ENCODE results near the gene BAG3.

BAG3 gene

DNA sequence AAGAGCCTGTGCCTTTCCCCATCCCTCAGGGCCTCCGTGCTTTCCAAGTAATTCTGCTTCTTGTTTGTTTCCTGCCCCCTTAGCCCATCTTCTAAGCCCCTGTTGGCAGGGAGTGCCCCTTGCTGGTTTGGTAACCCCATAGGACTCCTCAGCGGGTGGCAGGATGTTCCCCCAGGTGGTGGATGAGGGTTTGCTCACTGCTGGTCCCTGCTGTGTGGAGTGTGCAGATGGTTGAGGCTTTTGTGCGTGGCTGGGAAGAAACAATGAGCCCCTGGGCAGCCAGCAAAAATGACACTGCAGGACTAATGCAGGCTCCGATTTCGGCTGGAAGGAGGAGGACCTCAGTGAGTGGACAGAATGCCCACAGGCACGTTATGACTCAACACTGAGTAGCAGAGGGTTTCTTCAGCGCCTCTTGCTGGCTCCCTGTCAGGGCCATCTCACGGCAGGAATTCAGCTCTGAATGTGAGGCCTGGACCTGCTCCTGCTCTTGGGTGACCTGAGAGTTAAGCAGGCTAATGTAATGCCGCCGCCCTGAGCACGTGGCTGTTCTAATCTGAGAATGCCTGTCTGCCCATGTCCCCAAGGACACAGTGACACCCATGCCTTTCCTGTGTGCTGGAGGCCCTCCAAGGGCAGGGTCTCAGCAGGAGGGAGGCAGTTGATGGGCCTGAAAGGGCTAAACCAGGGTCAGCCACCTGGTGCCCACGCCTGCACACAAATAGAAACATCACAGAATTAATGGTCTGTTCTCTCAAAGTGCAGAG, 16.6 kb downstream of the BAG3 start:
- no peak for DNase-seq

- no peak for DNase-seq
These were observed 17.3 kb downstream of the BAG3 start for GRCh38 chr10:119668461-119668860.

DNA sequence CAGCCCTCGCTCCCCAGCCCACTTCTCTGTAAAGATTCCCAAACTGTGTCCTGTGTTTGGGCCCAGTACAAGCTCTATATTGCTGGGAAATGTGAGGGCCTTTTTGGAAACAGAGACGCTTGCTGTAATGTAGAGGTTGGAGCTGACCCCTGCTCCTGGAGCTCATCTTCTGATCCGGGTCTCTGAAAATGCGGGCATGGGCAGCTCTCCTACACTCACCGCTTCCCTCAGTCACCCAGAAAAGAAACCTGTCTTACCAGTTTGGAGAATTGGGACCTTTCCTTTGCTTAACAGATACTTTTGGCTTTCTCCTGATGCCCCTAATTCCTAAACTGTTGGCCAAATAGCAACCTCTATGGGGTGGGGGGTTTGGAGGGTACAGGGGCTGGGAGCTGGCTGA, 18.2 kb downstream of the BAG3 start:
- no peak for DNase-seq

DNA sequence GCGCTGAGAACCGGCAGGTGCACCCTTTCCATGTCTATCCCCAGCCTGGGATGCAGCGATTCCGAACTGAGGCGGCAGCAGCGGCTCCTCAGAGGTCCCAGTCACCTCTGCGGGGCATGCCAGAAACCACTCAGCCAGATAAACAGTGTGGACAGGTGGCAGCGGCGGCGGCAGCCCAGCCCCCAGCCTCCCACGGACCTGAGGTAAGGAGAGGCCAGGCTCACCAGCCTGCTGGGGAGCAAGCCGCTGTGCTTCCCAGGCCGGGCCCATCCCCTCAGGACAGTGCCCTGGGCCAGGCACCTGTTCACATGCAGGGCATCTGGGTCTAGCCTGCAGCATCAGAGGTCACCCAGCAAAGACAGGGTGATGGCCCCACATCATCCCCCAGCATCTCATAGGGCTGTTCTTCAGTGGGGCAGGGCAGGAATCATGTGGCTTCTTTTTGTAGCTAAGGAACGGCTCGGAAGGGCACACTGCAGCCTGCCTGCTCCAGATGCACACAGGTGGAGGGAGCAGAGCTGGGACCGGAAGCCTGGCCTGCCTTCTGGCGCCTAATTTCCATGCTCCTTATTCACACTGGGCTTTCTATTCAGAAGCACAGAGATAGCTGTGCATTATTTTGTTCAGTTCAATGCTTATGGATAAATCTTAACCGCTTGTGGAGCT, 18.9 kb downstream of the BAG3 start:
- no peak for DNase-seq

DNA sequence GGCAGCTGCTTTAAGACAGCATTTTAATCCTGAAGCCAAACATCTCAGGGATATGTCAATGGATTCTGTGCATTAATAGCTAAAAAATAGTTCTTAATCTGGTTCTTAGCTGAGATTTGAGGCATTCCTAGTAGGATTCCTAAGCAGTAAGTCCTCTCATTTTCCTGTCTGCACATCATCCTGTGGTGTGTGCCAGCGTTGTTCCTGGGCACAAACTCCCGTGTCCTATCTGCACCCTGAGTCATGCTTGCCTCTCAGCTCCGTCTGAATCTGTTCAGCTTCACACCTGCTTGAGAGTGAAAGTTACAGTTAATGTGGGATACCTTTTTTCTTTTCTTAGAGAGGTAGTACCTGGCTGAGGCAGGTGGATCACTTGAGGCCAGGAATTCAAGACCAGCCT, 19.5 kb downstream of the BAG3 start:
- no peak for DNase-seq

- DNase-seq, result no peak
These were observed 20.2 kb downstream of the BAG3 start for GRCh38 chr10:119671381-119671780.

DNA sequence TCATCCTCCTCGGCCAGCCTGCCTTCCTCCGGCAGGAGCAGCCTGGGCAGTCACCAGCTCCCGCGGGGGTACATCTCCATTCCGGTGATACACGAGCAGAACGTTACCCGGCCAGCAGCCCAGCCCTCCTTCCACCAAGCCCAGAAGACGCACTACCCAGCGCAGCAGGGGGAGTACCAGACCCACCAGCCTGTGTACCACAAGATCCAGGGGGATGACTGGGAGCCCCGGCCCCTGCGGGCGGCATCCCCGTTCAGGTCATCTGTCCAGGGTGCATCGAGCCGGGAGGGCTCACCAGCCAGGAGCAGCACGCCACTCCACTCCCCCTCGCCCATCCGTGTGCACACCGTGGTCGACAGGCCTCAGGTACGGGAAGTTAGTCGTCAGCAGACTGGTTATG, 21.1 kb downstream of the BAG3 start:
- no peak for DNase-seq

DNA sequence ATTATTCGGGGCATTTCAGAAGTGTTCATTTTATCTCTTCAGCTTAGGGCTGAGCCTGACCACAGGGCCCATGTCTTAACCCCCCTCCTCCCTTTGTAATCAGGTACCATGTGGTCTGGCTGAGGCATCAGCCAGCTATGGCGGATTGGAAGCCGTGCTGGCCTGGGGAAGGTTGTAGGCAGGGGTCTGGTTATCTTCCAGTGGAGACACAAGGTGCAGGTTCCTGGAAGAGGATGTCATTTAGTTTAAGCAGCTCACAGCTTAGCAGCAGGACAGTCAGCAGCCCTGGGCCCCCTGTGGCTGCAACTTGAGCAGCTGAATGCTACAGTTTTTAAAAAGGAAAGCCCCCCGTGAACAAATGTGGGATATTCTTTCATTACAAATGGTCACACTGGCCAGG, 22.1 kb downstream of the BAG3 start:
- no peak for DNase-seq

- no peak for DNase-seq
These were observed 24.4 kb downstream of the BAG3 start for GRCh38 chr10:119675483-119676170.

DNA sequence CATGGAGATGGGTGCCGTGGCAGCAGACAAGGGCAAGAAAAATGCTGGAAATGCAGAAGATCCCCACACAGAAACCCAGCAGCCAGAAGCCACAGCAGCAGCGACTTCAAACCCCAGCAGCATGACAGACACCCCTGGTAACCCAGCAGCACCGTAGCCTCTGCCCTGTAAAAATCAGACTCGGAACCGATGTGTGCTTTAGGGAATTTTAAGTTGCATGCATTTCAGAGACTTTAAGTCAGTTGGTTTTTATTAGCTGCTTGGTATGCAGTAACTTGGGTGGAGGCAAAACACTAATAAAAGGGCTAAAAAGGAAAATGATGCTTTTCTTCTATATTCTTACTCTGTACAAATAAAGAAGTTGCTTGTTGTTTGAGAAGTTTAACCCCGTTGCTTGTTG, 25.9 kb downstream of the BAG3 start:
- no peak for DNase-seq

- no peak for DNase-seq
These were observed 26.9 kb downstream of the BAG3 start for GRCh38 chr10:119677904-119678755.

GRCh38 chr10:119679480-119679829, 28.3 kb downstream of the BAG3 start:
- DNase-seq, result no peak

DNA sequence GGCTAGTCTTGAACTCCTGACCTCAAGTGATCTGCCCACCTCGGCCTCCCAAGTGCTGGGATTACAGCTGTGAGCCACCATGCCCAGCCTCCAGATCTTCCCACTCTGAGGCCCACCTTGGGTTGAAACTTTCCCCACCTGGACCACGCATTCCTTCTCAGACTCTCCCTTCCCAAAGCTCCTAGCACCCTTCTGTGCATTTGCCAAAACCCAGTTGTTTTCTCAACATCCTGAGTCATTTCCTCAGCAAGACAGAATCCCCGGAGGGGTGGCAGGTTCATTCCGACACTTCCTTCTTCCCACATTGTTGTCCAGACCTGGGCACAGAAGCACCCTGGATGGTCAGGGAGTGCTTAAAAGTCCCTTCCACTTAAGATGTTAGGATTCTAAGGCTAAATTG, 28.9 kb downstream of the BAG3 start:
- DNase-seq, result no peak

GRCh38 chr10:119680650-119681081, 29.5 kb downstream of the BAG3 start:
- no peak for DNase-seq

DNA sequence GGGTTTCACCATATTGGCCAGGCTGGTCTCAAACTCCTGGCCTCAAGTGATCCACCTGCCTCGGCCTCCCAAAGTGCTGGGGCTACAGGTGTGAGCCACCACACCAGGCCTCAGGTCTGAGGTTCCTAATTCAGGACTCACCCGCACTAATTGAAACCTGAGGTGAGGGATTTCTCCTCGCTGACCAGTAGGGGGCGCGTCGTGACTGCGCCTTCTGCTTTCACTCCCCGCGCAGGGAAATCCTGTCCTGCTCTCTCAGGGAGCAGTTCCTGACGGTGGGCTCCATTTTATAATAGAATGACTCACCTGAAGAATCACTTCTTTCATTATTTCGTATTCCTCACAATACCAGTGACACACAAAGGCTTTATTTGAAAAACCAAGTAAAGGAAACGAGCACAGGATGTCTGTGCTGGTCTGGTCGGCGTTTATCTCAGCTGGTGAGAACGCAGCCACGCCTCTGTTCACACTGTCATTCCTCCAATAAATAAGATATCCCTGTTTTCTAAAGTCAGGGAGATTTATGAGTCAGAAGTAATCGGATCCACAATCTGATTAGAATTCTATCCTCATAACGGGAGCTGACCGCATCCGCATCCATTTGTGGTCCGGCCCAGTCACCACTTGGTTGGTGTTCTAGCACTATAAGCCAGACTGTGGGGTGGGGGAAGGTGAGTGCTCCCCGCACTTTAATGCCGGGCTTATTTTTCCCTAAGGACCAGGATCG, 35.4 kb downstream of the BAG3 start:
- DNase-seq, result peak; percentile 72 to 79

DNA sequence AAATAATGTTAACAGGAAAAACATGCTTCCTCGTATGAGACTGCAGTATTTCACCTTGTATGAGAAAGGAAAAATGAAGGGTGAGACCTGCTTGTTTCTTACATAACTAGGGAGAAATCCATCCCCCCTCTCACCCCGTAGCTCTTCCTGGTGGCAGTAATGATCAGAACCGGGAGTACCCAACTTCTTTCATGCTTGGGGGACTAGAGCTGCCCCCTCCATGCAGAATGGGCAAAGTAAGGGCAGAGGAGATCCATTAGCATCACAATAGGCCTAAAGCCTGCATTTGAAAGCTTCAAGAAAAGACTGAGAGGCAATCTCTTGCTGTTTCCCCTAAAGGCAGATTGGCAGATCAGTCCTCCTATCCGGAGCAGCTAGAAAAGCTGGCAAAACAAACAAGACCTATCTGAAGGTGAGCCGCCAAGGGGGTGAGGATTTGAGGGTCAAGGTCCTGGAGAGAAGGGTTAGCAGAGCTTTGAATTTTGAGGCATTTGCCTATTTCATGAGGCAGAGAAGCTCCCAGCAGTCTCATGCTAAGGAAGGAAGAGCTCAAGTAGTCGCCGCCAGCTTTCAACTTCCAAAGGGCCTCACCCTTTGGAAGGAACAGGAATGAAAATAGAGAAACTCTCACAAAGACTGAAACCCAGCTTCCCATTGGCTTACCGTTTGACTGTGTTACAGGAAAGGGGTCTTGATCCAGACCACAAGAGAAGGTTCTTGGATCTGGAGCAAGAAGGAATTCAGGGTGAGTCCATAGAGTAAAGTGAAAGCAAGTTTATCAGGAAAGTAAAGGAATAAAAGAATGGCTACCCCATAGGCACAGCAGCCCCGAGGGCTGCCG, 36.2 kb downstream of the BAG3 start:
- DNase-seq, result no peak

DNA sequence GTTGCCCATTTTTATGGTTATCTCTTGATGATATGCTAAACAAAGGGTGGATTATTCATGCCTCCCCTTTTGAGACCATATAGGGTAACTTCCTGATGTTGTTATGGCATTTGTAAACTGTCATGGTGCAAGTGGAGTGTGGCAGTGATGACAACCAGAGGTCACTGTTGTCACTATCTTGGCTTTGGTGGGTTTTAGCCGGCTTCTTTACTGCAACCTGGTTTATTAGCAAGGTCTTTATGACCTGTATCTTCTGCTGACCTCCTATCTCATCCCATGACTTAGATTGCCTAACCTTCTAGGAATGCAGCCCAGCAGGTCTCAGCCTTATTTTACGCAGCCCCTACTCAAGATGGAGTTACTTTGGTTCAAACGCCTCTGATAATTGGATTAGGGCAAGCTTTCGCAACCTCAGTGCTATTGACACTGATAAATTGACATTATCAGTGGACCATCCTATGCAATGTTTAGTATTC, 36.9 kb downstream of the BAG3 start:
- DNase-seq, result no peak

GRCh38 chr10:119689016-119689580, 37.9 kb downstream of the BAG3 start:
- DNase-seq, result no peak

GRCh38 chr10:119691726-119692125, 40.5 kb downstream of the BAG3 start:
- no peak for DNase-seq

DNA sequence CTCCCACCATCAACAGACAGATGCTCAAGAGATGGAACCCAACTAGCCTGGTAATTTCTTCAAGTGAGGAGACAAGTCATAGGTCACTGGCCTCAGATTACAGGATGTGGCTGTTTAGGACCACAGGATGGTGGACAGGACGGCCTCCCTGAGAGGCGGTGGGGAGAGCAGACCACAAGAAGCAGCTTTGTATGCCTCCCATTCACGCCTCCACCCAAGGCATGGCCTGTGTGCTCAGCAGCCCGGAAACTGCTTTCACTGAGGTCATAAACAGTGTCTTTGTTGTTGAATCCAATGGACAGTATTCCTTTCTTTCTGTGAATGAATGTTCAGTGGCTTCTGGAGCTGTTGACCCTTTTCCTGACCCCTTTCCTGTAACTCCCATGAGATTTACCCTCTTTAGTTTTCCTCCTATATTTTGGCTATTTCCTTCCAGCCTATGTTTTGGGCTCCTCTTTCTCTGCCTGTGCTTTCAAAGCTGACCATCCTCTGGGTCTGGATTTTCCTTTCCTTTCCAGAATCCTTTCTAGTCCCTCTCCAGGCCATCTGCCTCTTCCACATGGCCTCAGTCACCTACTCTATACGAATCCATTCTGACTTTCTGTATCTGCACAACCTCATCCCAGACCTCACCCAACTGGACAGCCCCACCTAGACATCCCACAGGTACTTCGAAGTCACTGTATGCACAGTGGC, 42.2 kb downstream of the BAG3 start:
- peak; percentile 45 to 56 for DNase-seq

Data from hippocampal formation (tissue), 2 donors.